Measurements from ENCODE around the gene GPRIN3. TPM values are rescaled to one million over a fixed set of nuclear protein-coding genes. Genes with fewer than 3 reads are reported as not detected.

The GPRIN3 gene
- total and polyA plus RNA-seq, 8 donors: 0.84 to 7.6 (median 3.1) TPM

GRCh38 chr4:89269121-89269666, 38.4 kb downstream of the GPRIN3 start:
- H3K9me3 ChIP-seq: no peaks in the 10 kb centered on the region
- FAIRE-seq (no peak), DNase-seq (no peak), ATAC-seq (no peak)
- H3K4me1 ChIP-seq: no peaks in the 10 kb centered on the region
- intact Hi-C loops (cut with DNase I): no loop called here
- H3K27ac ChIP-seq: no peak overlapping the region
- H3K4me3 ChIP-seq: no peak overlapping the region
- no peaks in the 10 kb centered on the region for H3K36me3 ChIP-seq
- no peak for TF ChIP-seq CTCF (IDR thresholded peaks at IDR 0.05)
- no peaks in the 10 kb centered on the region for H3K27me3 ChIP-seq
- WGBS, 2 donors: 87 to 90% methylated on average over 4 of the region's 4 CpGs

GRCh38 chr4:89268679-89269078, 38.9 kb downstream of the GPRIN3 start:
- no peaks in the 10 kb centered on the region for H3K9me3 ChIP-seq
- no peaks in the 10 kb centered on the region for H3K4me1 ChIP-seq
- FAIRE-seq (no peak), DNase-seq (no peak), ATAC-seq (no peak)
- intact Hi-C loops (cut with DNase I): no loop called here
- no peak overlapping the region for H3K4me3 ChIP-seq
- WGBS, 2 donors: 49 to 64% methylated on average over 2 of the region's 2 CpGs
- H3K27me3 ChIP-seq: no peaks in the 10 kb centered on the region
- H3K36me3 ChIP-seq: no peaks in the 10 kb centered on the region
- TF ChIP-seq CTCF (IDR thresholded peaks at IDR 0.05): no peak
- no peak overlapping the region for H3K27ac ChIP-seq

GRCh38 chr4:89267846-89268245, 39.8 kb downstream of the GPRIN3 start:
- ATAC-seq: no peak
- Histone ChIP-seq H3K27ac (no peak overlapping the region), H3K4me3 (no peak overlapping the region), H3K4me1 (no peaks in the 10 kb centered on the region), H3K36me3 (no peaks in the 10 kb centered on the region), H3K27me3 (no peaks in the 10 kb centered on the region), H3K9me3 (no peaks in the 10 kb centered on the region)
- TF ChIP-seq CTCF (IDR thresholded peaks at IDR 0.05): no peak
- intact Hi-C loops (cut with DNase I): no loop called here
- no peak for DNase-seq
- no peak for FAIRE-seq
- WGBS, 2 donors: 78 to 98% methylated on average over 3 of the region's 3 CpGs

GRCh38 chr4:89267392-89267791, 40.2 kb downstream of the GPRIN3 start:
- no peaks in the 10 kb centered on the region for H3K4me1 ChIP-seq
- FAIRE-seq (no peak), DNase-seq (no peak), ATAC-seq (no peak)
- no peaks in the 10 kb centered on the region for H3K36me3 ChIP-seq
- no peaks in the 10 kb centered on the region for H3K27me3 ChIP-seq
- no peak for TF ChIP-seq CTCF (IDR thresholded peaks at IDR 0.05)
- H3K27ac ChIP-seq: no peak overlapping the region
- H3K9me3 ChIP-seq: no peaks in the 10 kb centered on the region
- intact Hi-C loops (cut with DNase I): no loop called here
- 93 to 95% methylated on average over 1 of the region's 1 CpG for WGBS, 2 donors
- no peak overlapping the region for H3K4me3 ChIP-seq

GRCh38 chr4:89266128-89266527, 41.5 kb downstream of the GPRIN3 start:
- Histone ChIP-seq H3K4me3 (no peak overlapping the region), H3K27ac (no peak overlapping the region), H3K9me3 (no peaks in the 10 kb centered on the region), H3K4me1 (no peaks in the 10 kb centered on the region), H3K36me3 (no peaks in the 10 kb centered on the region), H3K27me3 (no peaks in the 10 kb centered on the region)
- intact Hi-C loops (cut with DNase I): no loop called here
- FAIRE-seq (no peak), DNase-seq (no peak), ATAC-seq (no peak)
- WGBS, 2 donors: 69 to 74% methylated on average over 1 of the region's 1 CpG
- TF ChIP-seq CTCF (IDR thresholded peaks at IDR 0.05): no peak

Measured in pancreas (tissue), 10 donors.